Dermis blood vessel endothelial cell (primary cell): ENCODE data around the gene MRFAP1. TPM values are rescaled to one million over a fixed set of nuclear protein-coding genes. Genes with fewer than 3 reads are reported as not detected.
"Not testable (repeated sequence)": the region's sequence is repeated elsewhere in the genome, so short reads cannot be mapped to it uniquely, and the experiment has no call there.

Source experiments
- DNase-seq: peaks from one replicate; pipeline ENCODE4 v3.0.0; 2010
- total RNA-seq: library from RNA; depleted of rRNA; stranded (reverse); fragments of >200 nt; gene quantifications from 2 replicates; pipeline ENCODE4 v1.2.3, GENCODE V29; 2014

Gene MRFAP1
- total RNA-seq, 1 donor from 2014 or later: 88.2 TPM

GRCh38 chr4:6641164-6641970, 882 bp downstream of the MRFAP1 start:
- DNase-seq: peak; percentile 69

GRCh38 chr4:6641971-6642320, 1.5 kb downstream of the MRFAP1 start:
- peak; percentile 23 for DNase-seq

GRCh38 chr4:6643141-6643847, 2.8 kb downstream of the MRFAP1 start:
- DNase-seq: no peak

- DNase-seq: no peak
These were observed 4.5 kb downstream of the MRFAP1 start for GRCh38 chr4:6644792-6645530.

DNA sequence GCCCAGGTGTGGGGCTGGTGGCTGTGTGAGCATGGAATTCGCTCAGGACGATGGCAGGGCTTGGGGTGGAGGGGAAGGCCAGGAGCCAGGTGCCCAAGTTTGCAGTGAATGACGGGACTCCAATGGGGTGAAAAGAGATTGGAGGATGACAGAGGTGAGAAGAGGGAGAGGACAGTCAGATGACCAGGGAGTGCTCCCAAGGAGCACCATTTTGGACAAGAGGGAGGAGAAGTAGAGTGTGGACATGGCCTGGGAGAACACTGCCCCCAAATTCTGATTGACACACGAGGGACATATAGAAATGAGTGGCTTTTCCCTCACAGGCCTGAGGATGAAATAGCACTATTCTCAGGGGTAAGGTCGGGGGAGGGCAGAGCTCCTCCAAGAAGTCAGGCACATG, 6.7 kb downstream of the MRFAP1 start:
- DNase-seq: no peak

- no peak for DNase-seq
These were observed 7.2 kb downstream of the MRFAP1 start for GRCh38 chr4:6647582-6648230.

- DNase-seq: no peak
These were observed 8.7 kb downstream of the MRFAP1 start for GRCh38 chr4:6649216-6649615.

DNA sequence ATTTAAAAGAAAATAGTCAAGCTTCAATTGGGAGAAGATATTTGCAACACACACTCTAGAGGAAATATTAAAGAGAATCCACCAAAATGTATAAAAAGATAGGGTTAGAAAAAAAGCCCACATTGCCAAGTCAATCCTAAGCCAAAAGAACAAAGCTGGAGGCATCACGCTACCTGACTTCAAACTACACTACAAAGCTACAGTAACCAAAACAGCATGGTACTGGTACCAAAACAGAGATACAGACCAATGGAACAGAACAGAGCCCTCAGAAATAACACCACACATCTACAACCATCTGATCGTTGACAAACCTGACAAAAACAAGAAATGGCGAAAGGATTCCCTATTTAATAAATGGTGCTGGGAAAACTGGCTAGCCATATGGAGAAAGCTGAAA, 13.7 kb downstream of the MRFAP1 start:
- DNase-seq: not testable (repeated sequence)

GRCh38 chr4:6655291-6655690, 14.8 kb downstream of the MRFAP1 start:
- not testable (repeated sequence) for DNase-seq

DNA sequence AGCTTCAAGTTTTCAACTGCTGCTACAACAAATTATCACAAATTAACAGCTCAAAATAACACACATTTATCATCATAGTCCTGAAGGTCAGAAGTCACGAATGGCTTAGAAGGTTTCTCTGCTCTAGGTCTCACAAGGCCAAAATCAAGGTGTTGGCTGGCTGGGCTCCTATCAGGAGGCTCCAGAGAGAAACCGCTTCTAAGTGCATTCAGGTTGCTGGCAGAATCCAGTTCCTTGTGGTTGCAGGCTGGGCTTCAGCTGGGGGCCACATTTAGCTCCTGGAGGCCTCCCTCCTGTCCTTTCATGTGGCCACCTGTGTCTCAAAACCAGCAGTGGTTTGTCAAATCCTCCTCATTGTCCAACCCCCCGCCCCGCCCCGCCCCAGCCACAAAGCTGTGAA, 15.4 kb downstream of the MRFAP1 start:
- no peak for DNase-seq

- no peak for DNase-seq
These were observed 17.0 kb downstream of the MRFAP1 start for GRCh38 chr4:6657242-6658208.

DNA sequence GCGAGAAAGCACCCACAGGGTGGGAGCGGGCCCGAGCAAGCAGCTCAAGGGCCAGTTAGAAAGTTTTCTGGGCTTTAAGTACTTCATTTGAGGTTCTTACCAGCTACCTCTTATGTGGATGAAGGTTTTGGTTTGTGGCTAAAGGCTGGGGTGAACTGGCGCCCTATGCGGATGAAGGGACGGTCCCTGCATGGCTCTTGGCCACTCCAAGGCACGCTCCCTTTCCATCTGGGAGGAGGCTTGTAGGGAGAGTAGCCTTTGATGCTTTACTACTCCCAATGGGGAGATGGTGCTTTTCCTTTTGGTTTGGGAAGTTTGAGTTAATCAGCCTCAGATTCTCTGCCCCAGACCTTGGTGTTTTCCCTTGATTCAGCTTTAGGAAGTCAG, 17.7 kb downstream of the MRFAP1 start:
- DNase-seq: no peak

GRCh38 chr4:6658597-6659075, 18.2 kb downstream of the MRFAP1 start:
- peak; percentile 18 for DNase-seq

DNA sequence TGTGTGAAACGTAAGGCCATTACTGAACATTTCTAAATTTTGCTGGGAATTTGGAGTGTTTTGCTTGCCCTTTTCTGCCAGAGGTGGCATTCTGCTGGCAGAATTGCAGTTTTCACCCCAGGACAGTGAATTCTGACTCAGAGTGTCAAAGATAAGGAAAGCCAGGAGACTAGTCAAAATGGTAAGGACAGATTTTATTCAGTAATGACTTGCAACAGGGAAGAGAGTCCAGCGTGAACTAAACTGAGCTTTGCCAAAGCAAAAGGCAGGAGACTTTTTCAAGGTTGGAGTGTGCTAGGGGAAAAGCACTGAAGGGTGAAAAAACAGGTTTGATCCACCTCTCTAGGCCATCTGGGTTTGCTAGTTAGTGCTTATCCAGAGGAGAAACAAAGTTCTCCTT, 19.4 kb downstream of the MRFAP1 start:
- DNase-seq: no peak

GRCh38 chr4:6660430-6660829, 19.9 kb downstream of the MRFAP1 start:
- DNase-seq: no peak

GRCh38 chr4:6662591-6662990, 22.1 kb downstream of the MRFAP1 start:
- DNase-seq: no peak

- no peak for DNase-seq
These were observed 23.3 kb downstream of the MRFAP1 start for GRCh38 chr4:6663596-6664393.

DNA sequence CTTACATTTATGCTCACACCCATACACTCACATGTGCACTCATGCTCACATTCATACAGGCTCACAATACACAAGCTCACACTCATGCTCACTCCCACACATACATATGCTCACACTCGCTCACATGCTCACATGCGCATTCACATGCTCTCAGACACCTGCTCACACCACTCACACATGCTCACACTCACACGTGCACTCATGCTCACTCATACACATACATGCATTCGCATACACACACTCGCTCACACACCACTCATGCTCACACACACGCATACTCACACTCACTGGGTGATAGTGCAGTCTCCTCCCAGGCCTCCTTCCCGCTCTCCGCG, 24.8 kb downstream of the MRFAP1 start:
- no peak for DNase-seq

DNA sequence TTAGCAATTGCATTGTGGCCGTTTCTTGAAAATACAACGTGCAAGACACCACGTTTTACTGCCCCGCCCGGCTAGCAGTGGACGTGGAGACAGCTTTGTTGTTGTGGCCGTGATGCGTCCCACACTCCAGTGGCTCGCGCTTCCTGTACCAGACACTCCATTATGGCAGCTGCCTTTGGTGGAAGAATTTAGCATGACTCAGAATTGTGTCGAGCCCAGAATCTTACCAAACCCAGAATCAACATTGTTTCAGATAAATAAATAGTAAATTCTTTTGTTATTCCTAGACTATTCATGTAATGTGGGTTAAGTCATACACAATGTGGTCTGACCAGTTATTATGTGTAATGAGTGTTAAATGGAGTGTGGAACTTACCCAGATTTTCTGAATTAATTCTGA, 27.9 kb downstream of the MRFAP1 start:
- no peak for DNase-seq

- DNase-seq: no peak
These were observed 31.2 kb downstream of the MRFAP1 start for GRCh38 chr4:6671648-6672047.

DNA sequence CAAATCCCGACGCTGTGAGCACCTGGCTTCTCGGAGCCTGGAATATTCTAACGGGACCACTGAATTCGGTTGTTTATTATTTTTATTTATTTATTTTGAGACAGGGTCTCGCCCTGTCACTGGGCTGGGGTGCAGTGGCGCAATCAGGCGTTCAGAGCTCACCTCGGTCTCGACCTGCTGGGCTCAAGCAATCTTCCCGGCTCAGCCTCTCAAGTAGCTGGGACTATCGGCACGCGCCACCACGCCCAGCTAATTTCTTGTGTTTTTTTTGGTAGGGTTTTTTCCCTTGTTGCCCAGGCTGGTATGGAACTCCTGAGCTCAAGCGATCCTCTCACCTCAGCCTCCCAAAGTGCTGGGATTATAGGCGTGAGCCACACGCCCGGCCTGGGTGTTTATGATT, 31.6 kb downstream of the MRFAP1 start:
- no peak for DNase-seq
